PC-3 (cell line): ENCODE data around the gene NDC1. TPM values are rescaled to one million over a fixed set of nuclear protein-coding genes. Genes with fewer than 3 reads are reported as not detected.

Experiments used
- ATAC-seq: fragments of 200-7000 bp; cut with Tn5 transposase; 2 replicates; pipeline ENCODE4 v1.9.1; 2020; ENCODE audit warnings: mild to moderate bottlenecking, moderate library complexity
- BruUV-seq: library from RNA; stranded (reverse); fragments of 400-500 nt; replicated peaks from 2 replicates; lab custom pipeline; 2021; lab: Mats Ljungman, UMichigan
- CTCF ChIA-PET: fragments of 300-600 bp; sonication (Branson Sonifier 250); formaldehyde crosslinking; loops from one replicate; lab custom pipeline; 2022; ENCODE audit warnings: antibody characterized with exemption; lab: Charles Lee
- POLR2A ChIA-PET: fragments of 300-600 bp; sonication (Branson Sonifier 250); formaldehyde crosslinking; loops from one replicate; lab custom pipeline; 2022; ENCODE audit warnings: antibody characterized with exemption; ENCODE audit not compliant: unreplicated experiment; lab: Charles Lee
- DNase-seq: peaks from one replicate; pipeline ENCODE4 v3.0.0-alpha.2; 2015
- H2AFZ ChIP-seq: fragments of 300-600 bp; sonication (generic); 2 replicates; pipeline ENCODE4 v1.6.0; 2016; ENCODE audit warnings: antibody characterized with exemption, low read length
- H3F3A ChIP-seq: fragments of 300-600 bp; sonication (generic); one replicate; pipeline ENCODE4 v1.6.0; 2017; ENCODE audit warnings: antibody characterized with exemption, low read length, control low read depth, mild to moderate bottlenecking; ENCODE audit not compliant: unreplicated experiment
- H3K27ac ChIP-seq: fragments of 300-600 bp; sonication (generic); 2 replicates; pipeline ENCODE4 v1.5.1; 2016; ENCODE audit warnings: mild to moderate bottlenecking, low read length
- H3K27me3 ChIP-seq: fragments of 300-600 bp; sonication (generic); 2 replicates; pipeline ENCODE4 v1.6.1; 2016; ENCODE audit warnings: low read length, mixed read lengths
- H3K36me3 ChIP-seq: fragments of 300-600 bp; sonication (generic); 2 replicates; pipeline ENCODE4 v1.6.1; 2016; ENCODE audit warnings: low read depth, mixed run types, low read length, mixed read lengths
- H3K4me1 ChIP-seq: fragments of 300-600 bp; sonication (generic); 2 replicates; pipeline ENCODE4 v1.5.1; 2016; ENCODE audit warnings: low read length; ENCODE audit not compliant: insufficient read depth
- H3K4me2 ChIP-seq: fragments of 300-600 bp; sonication (generic); 2 replicates; pipeline ENCODE4 v1.6.0; 2016; ENCODE audit warnings: low read length
- H3K4me3 ChIP-seq: fragments of 300-600 bp; sonication (generic); 2 replicates; pipeline ENCODE4 v1.5.1; 2016; ENCODE audit warnings: mild to moderate bottlenecking, low read length, mixed read lengths
- H3K79me2 ChIP-seq: fragments of 300-600 bp; sonication (generic); 2 replicates; pipeline ENCODE4 v1.6.1; 2017; ENCODE audit warnings: low read length, mixed read lengths
- H3K9ac ChIP-seq: fragments of 300-600 bp; sonication (generic); 2 replicates; pipeline ENCODE4 v1.6.0; 2016; ENCODE audit warnings: mild to moderate bottlenecking, low read length
- H3K9me2 ChIP-seq: fragments of 300-600 bp; sonication (generic); replicated peaks from 2 replicates; pipeline ENCODE4 v1.6.1; 2016; ENCODE audit warnings: mixed run types, low read length, mixed read lengths
- H3K9me3 ChIP-seq: fragments of 300-600 bp; sonication (generic); 2 replicates; pipeline ENCODE4 v1.6.1; 2016; ENCODE audit warnings: low read length, mixed read lengths
- H4K20me1 ChIP-seq: fragments of 300-600 bp; sonication (generic); 2 replicates; pipeline ENCODE4 v1.6.1; 2016; ENCODE audit warnings: low read length, mixed read lengths
- CTCF ChIP-seq: fragments of 300-600 bp; sonication (generic); conservative IDR thresholded peaks from 2 replicates; pipeline ENCODE4 v1.5.1; 2017; ENCODE audit warnings: antibody characterized with exemption, low read depth, mild to moderate bottlenecking, low read length
- EZH2 ChIP-seq: fragments of 300-600 bp; sonication (generic); IDR thresholded peaks from one replicate; pipeline ENCODE4 v1.6.1; 2017; ENCODE audit warnings: antibody characterized with exemption, mild to moderate bottlenecking, low read length; ENCODE audit not compliant: unreplicated experiment
- EZH2phosphoT487 ChIP-seq: fragments of 300-600 bp; sonication (generic); IDR thresholded peaks from 2 replicates; pipeline ENCODE4 v1.6.1; 2018; ENCODE audit warnings: mild to moderate bottlenecking, antibody characterized with exemption, low read length, borderline replicate concordance
- intact Hi-C: fragments of 100-400 bp; cut with micrococcal nuclease; formaldehyde crosslinking; loops from 2 replicates; pipeline ENCODE4 v1.9.0; 2023
- total RNA-seq: library from RNA; depleted of rRNA; stranded (reverse); fragments of >200 nt; gene quantifications from 2 replicates; pipeline ENCODE4 v1.2.3, GENCODE V29; 2014

The NDC1 gene
- total RNA-seq, 1 experiment from 2014 or later, result 63.6 TPM

DNA sequence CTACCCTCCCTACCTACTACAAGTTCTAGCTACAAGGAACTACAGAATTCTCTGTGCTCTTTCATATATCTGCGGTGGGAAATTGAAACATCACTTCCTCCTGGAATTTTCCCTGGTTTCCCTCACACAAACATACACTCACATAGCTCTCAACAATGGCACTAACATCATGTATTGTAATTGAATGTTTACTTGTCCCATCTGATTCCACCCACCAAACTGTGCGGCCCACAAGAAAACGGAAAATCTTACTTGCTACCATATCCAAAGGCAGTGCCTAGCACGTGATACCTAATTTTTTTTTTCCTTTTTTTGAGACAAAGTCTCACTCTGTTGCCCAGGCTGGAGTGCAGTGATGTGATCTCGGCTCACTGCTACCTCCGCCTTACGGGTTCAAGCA lies 33.9 kb downstream of the NDC1 start:
- H3K9me2 ChIP-seq, result no peaks in the 10 kb centered on the region
- intact Hi-C loops, result no loop called here
- POLR2A ChIA-PET, result no interaction called here
- H3K4me1 ChIP-seq, result peaks cover 25% of the 10 kb centered on the region
- ATAC-seq (no peak), DNase-seq (no peak)
- CTCF ChIA-PET, result no interaction called here
- no peaks in the 10 kb centered on the region for H4K20me1 ChIP-seq
- no peak for TF ChIP-seq CTCF
- no peak for TF ChIP-seq EZH2
- TF ChIP-seq EZH2phosphoT487, result no peak
- H3K36me3 ChIP-seq, result peaks cover 59% of the 10 kb centered on the region
- BruUV-seq, result no TSS peak
- H3K4me2 ChIP-seq, result no peak overlapping the region
- H3F3A ChIP-seq, result no peaks in the 10 kb centered on the region
- H3K9me3 ChIP-seq, result no peaks in the 10 kb centered on the region
- H3K4me3 ChIP-seq, result no peak overlapping the region
- peak overlapping the region; percentile 24; the same call in 1 of the 2 replicates for H3K27ac ChIP-seq
- H3K79me2 ChIP-seq, result no peaks in the 10 kb centered on the region
- no peaks in the 10 kb centered on the region for H3K27me3 ChIP-seq
- H2AFZ ChIP-seq, result no peak overlapping the region
- no peak overlapping the region for H3K9ac ChIP-seq

- Histone ChIP-seq H2AFZ (no peak overlapping the region), H3K36me3 (peaks cover 64% of the 10 kb centered on the region), H3K9me3 (no peaks in the 10 kb centered on the region), H3K9me2 (no peaks in the 10 kb centered on the region), H3K9ac (no peak overlapping the region), H3F3A (no peaks in the 10 kb centered on the region), H3K4me3 (no peak overlapping the region), H3K4me1 (peaks cover 13% of the 10 kb centered on the region), H3K79me2 (no peaks in the 10 kb centered on the region), H3K27ac (no peak overlapping the region), H3K4me2 (no peak overlapping the region), H4K20me1 (no peaks in the 10 kb centered on the region), H3K27me3 (no peaks in the 10 kb centered on the region)
- no peak for DNase-seq
- BruUV-seq, result no TSS peak
- ChIA-PET POLR2A (no interaction called here), CTCF (no interaction called here)
- intact Hi-C loops, result no loop called here
- ATAC-seq, result no peak
- TF ChIP-seq CTCF (no peak), EZH2 (no peak), EZH2phosphoT487 (no peak)
These were observed 37.5 kb downstream of the NDC1 start for GRCh38 chr1:53800621-53801020.

- H3F3A ChIP-seq, result no peaks in the 10 kb centered on the region
- H3K4me3 ChIP-seq, result no peak overlapping the region
- TF ChIP-seq EZH2 (no peak), CTCF (no peak), EZH2phosphoT487 (no peak)
- H3K36me3 ChIP-seq, result peaks cover 70% of the 10 kb centered on the region
- ATAC-seq, result no peak
- no peaks in the 10 kb centered on the region for H3K79me2 ChIP-seq
- no peak for DNase-seq
- H3K9me2 ChIP-seq, result no peaks in the 10 kb centered on the region
- no TSS peak for BruUV-seq
- H3K27me3 ChIP-seq, result no peaks in the 10 kb centered on the region
- ChIA-PET CTCF (no interaction called here), POLR2A (no interaction called here)
- no peak overlapping the region for H3K27ac ChIP-seq
- H3K9ac ChIP-seq, result no peak overlapping the region
- H3K4me1 ChIP-seq, result no peaks in the 10 kb centered on the region
- no peaks in the 10 kb centered on the region for H3K9me3 ChIP-seq
- H2AFZ ChIP-seq, result no peak overlapping the region
- no peak overlapping the region for H3K4me2 ChIP-seq
- no peaks in the 10 kb centered on the region for H4K20me1 ChIP-seq
- intact Hi-C loops, result no loop called here
These were observed 39.0 kb downstream of the NDC1 start for GRCh38 chr1:53799141-53799540.
